HG02623 (cell line): ENCODE data around the gene PCMT1.
"Not testable (repeated sequence)": the region's sequence is repeated elsewhere in the genome, so short reads cannot be mapped to it uniquely, and the experiment has no call there.

Experiments
- ATAC-seq: cut with Tn5 transposase; IDR thresholded peaks from one replicate; pipeline ENCODE4 v1.9.1; 2021; ENCODE audit warnings: moderate library complexity; ENCODE audit not compliant: unreplicated experiment

The PCMT1 gene

DNA sequence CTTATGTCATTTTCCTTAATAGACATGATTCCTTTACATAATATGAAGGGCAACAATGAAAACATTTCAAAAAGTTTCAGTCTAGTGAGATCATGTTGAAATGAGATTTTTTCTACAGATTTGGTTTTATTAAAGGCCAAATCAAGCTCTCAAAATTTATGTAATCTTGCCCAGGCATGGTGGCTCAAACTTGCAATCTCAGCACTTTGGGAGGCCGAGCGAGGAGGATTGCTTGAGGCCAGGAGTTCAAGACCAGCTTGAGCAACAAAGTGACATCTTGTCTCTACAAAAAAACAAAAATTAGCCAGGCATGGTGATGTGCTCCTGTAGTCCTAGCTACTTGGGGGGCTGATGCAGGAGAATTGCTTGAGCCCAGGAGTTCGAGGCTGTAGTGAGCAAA, 63.8 kb downstream of the PCMT1 start:
- no peak for ATAC-seq

GRCh38 chr6:149815788-149816187, 66.2 kb downstream of the PCMT1 start:
- peak; percentile 61 for ATAC-seq

GRCh38 chr6:149820506-149820905, 71.0 kb downstream of the PCMT1 start:
- no peak for ATAC-seq

DNA sequence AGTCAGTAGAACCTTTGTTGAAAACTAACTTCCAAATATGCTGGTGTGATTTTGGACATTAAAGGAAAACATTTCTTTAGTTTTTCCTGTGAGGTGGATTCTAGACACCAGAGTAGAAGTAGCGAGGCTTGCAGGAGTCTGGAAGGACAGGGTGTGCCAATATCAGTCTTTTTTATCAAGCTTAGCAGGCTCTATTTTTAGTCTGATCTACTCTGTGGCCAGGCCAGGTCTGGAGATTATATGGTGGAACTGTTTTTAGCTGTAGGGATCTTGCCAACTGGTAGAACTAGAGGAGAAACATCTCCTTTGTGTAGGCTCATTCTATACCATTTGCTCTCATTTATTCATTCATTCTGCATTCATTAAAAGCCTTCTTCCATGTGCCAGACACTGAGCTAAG, 72.0 kb downstream of the PCMT1 start:
- ATAC-seq = no peak

DNA sequence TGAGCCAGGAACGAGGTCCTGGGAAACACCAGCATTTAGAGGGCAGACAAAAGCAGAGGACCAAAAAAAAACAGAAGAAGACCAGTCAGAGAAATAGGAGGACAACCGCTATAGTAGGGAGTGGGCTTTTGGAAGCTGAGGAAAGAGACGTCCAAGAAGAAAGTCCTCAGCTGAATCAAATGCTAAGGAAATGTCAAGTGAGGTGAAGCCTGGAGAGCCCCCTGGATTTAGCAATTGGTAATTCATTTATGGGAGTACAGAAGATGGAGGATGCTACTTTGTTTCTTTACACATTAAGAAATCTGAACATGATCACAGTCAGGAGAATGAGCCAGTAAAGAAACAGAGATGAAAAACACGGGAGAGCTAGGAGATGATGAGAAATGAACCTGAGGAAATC, 73.5 kb downstream of the PCMT1 start:
- ATAC-seq = no peak

- ATAC-seq = no peak
These were observed 75.8 kb downstream of the PCMT1 start for GRCh38 chr6:149825292-149825691.

DNA sequence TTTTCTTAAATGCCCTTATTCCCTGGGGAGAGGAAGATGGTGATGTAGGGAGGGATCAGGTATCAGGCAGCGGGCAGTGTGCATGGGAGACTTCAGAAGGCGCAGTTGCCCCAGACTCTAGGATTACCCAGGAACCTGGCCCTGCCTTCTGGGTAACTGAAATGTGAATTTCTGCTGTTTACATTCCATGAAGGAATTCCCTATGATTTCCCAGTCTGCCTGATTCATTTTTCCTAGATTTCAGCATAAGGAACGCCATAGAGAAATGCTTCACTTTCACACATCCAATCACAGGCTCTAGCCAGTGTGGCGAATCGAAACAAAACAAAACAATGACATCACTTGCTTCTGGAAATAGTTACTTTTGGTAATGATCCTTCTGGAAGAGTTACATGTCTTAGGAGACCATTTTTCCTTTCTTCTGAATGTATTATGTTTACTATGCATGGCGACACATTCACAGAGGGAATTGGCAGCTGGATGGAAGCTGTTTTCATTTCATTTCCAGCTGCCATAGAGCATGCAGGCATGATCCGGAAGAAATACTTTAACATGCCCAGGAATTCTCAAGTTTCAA, 81.3 kb downstream of the PCMT1 start:
- ATAC-seq = no peak

DNA sequence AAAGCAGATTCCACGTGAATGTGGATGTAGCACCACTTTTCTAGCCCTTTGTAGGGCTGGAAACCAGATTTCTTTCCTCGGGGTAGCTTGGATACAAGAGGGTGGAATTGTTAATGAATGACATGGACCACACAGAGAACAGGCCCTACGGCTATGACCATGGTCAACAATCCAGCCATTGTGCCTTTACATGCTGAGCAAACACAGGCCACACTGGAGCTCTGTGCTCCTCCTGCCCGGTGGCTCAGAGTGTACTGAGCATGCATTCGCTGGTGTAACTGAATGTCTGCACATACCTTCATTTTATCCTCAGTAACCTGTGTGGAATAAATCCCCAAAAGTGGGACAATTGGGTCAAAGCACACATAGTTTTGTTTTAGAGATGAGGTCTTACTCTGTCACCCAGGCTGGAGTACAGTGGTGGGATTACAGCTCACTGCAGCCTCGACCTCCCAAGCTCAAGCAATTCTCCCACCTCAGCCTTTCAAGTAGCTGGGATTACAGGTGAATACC, 81.8 kb downstream of the PCMT1 start:
- ATAC-seq = no peak

GRCh38 chr6:149833651-149834050, 84.1 kb downstream of the PCMT1 start:
- no peak for ATAC-seq

- no peak for ATAC-seq
These were observed 85.3 kb downstream of the PCMT1 start for GRCh38 chr6:149834513-149835481.

- ATAC-seq = no peak
These were observed 91.0 kb downstream of the PCMT1 start for GRCh38 chr6:149840345-149841075.

GRCh38 chr6:149842331-149842730, 92.8 kb downstream of the PCMT1 start:
- no peak for ATAC-seq

- no peak for ATAC-seq
These were observed 93.6 kb downstream of the PCMT1 start for GRCh38 chr6:149843051-149843633.

GRCh38 chr6:149844036-149844435, 94.5 kb downstream of the PCMT1 start:
- ATAC-seq = not testable (repeated sequence)

DNA sequence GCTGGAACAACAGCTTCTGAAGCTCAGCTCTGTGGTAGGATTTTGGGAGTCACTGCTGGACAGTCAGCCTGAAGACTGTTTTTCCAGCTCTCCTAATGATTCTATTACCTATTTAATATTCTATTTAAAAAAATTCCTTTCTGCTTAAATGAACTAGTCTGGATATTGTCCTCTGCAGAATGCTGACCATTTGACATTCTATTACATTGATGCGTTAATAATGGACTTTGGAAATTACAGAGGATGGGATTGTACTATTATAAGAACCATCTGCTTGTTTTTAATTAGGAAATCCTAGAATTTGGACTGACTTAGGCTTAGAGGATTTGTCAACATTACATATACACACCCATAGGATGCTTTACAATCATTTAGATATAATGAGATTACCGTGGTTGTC, 94.9 kb downstream of the PCMT1 start:
- no peak for ATAC-seq

DNA sequence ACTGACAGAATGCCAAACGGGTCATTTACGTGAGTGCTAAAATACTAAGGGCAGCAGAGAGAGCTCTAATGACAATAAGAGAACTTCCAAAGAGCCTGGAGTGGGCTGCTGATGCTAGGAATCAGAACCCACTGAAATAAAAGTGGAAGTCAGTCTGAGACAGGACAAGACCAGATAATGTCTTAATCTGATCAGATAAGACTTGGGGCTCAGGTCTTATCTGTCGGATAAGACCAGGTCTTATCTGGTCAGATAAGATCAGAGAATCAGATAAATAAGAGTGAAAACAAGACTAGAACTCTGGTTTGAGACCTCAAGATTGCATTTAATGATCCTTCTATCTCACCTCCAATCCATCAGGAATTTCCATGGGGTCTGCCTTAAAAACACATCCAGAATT, 96.0 kb downstream of the PCMT1 start:
- ATAC-seq = no peak

GRCh38 chr6:149846321-149846720, 96.8 kb downstream of the PCMT1 start:
- ATAC-seq = no peak

DNA sequence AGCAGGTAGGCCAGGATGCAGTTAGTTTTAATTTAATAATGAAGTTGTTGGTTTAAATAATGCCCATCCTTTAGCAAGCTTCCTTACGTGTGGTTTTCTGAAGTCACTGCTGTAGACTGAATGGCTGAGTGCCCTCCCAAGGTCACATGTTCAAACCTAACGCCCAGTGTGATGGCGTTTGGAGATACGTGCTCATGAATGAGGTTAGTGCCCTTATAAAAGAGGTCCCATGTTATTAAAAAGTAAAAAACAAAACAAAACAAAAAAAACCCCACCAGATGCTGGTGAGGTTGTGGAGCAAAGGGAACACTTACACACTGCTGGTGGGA, 98.4 kb downstream of the PCMT1 start:
- no peak for ATAC-seq

- ATAC-seq = not testable (repeated sequence)
These were observed 98.8 kb downstream of the PCMT1 start for GRCh38 chr6:149848343-149848742.

GRCh38 chr6:149851461-149852110, 102.0 kb downstream of the PCMT1 start:
- no peak for ATAC-seq

- peak; percentile 50 for ATAC-seq
These were observed 102.6 kb downstream of the PCMT1 start for GRCh38 chr6:149852180-149852579.
